DMS53 treated with DMSO at 0.1 percent for 48 hours (cell line): ENCODE results near the gene HDAC8.

Experiments
- DNase-seq: peaks from one replicate; lab custom pipeline; 2025; ENCODE audit not compliant: unreplicated experiment; lab: John Stamatoyannopoulos, UW

HDAC8 gene

DNA sequence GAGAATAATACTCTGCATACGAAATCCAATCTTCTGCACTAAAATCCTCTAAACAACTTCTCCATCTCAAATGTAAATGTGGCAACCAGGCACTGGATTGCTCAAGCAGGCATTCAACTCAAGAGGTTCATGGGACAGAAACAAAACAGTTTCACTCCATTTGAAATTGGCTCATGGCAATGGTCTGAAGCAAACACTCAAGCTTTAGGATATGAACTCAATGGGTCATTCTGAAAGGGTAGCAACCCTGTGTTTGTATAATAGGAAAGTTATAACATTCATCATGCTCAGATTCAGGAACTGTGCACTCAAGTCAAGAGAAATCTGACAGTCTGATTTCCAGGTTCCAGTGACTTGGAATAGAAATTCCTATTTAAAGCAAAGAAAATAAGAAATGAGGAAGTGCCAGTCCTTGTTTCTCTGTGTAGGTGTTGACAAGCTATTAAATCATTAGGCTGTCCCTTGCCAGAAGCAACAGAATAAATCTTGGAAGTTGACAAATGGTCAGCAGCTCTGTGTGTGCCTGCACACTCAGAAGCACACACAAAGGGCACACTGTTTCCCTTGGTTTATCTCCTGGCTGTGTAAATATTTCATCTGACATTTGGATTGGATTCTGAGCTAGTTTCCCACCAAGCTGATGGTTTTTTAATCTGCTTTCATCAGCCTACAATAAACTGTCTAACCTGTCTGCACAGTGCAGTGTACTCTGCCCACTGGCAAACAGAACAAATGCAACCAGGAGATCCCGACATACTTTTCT lies 191.0 kb downstream of the HDAC8 start:
- no peak for DNase-seq

DNA sequence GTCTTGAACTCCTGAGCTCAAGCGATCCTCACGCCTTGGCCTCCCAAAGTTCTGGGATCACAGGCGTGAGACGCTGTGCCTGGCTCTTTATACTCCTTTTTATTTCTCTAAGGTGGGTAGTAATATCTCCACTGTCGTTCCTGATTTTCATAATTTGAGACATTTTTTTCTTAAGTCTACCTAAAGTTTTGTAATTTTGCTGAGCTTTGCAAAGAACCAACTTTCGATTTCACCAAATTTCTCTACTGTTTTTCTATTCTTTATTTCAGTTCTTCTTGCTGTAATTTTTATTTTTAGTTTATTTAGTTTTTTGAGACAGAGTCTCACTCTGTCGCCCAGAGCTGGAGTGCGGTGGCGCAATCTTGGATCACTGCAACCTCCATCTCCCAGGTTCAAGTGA lies 196.5 kb downstream of the HDAC8 start:
- no peak for DNase-seq

DNA sequence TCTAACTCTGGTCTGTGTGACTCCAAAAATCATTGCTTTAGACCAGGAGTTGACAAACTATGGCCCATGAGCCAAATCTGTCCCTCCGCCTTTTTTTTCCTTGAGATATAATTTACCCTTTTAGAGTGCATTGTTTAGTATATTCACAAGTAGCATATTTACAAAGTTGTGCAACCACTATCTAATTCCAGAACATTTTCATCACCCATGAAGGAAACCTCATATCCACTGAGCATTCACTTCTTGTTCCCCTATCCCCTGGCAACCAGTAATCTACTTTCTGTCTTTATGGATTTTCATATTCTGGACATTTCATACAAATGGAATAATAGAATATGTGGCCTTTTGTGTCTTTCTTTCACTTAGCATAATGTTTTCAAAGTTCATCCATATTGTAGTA lies 199.5 kb downstream of the HDAC8 start:
- DNase-seq, result no peak

DNA sequence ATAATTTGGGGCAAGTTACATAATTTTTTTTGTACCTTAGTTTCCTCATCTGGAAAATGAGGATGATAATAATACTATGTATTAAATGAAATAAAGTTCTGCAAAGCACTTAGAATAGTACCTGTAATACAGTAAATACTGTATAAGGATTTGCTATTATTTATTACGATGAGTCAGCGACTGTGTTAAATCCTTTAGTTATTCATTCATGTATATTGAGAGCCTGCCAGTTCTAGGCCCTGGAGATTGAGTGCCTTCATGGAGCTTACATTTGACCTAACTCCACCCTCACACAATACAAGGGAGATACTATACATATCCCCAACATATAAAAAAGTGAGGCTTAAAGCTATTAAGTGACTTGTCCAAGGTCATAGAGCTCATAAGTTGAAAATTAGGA lies 199.9 kb downstream of the HDAC8 start:
- DNase-seq, result no peak

DNA sequence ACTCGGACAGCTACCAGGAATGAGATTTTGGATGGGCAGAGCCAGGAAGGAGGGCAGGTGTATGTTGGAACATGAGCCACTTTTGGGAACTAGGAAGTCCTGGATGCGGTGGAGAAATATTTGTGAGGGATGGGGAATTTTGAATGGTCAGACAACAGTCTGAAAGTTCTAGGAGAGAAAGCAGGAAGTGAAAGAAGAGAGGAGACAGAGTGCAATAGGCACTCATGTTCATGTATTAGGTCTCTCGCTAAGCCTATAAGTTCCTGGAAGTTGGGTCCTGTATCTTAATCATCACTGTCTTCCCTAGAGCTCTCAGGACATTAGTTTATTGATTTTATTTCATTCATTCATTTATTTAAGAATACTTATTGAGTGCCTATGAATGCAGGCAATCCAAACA lies 201.2 kb downstream of the HDAC8 start:
- DNase-seq, result no peak

DNA sequence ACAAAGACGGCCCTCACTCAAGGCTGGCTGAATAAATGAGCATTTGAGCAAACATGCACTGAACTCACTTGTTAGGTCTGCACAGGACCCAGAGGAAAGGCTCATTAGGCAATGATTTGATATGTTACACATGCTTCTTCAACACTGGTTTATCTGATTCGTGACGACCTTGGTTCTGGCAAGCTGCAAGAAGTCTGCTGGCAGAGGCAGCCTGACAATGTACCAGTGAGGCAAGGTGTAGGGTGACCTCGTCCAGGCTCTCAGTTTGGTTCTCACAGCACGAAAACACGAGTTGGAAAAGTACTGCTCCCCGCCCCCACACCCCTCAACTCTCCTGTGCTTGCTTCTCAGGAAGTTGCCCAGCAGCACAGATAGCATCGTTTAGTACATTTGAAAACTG lies 203.8 kb downstream of the HDAC8 start:
- no peak for DNase-seq

DNA sequence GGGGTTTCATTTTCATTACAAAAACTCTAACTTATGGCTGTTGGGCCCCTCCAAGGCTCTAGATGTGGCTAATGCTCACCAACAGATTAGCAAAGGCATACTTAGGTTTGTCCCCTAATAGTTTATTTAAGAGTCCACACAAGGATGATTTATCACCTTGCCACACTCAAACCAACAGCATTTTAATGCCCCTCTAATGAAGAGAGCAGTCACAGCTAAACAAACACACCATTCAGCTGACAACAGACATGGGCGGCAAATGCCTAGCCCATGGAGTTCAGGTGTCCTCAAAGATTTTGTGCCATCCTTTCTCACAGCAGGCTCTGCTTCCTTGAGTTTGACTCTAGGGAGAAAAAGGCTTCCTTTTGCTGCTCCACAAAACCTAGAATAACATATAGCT lies 205.1 kb downstream of the HDAC8 start:
- DNase-seq, result no peak

DNA sequence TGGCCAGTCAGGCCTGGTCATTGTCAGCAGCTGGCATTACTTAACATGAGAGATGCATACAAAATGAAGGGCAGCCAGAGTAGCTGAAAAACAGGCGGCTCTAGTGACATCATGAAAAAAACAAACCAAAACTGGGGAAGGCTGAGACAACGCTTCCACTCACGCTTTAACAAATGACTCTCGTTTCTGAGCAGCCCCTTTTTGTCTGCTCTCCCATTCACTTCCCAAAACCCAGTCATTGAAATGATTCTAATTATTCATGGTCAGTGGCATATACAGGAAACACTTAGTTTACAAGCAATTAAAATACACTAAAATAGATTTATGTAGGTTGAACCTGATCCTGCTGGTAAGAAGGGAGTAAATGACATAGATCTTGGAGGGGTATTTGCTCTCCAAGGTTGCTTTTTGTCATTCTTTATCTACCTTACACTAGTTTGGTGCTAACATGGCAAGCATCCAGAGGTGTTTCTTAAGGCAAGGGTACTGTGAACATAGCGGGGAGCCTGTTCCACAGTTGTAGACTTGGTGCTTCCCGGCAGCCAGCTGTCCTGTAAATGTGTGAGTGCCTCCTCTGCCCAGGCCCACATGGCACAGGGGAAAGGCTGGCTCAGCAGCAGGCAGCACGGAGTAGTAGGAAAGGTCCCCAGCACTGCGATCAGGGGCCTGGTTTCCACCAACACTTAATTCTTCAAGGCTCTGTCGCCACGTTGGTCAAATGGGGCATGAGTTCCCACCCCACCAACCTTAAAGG lies 205.8 kb downstream of the HDAC8 start:
- no peak for DNase-seq

DNA sequence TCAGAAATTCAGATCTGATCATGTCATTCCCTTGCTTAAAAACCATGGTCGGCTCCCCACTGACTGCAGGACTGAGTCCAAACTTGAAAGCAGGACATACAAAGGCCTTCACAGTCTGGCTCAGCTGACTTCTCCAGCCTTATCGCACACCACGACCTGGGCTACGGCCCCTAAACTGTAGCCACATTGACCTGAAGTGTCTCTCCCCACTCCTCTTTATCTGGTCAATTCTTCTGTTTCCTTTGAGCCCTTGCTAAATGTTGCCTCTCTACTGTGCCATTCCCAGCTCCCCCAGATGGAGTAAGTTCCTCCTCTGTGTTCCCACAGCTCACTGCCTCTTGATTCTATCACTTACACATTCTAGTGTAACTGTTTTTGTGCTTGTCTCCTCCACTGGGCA lies 206.5 kb downstream of the HDAC8 start:
- no peak for DNase-seq

DNA sequence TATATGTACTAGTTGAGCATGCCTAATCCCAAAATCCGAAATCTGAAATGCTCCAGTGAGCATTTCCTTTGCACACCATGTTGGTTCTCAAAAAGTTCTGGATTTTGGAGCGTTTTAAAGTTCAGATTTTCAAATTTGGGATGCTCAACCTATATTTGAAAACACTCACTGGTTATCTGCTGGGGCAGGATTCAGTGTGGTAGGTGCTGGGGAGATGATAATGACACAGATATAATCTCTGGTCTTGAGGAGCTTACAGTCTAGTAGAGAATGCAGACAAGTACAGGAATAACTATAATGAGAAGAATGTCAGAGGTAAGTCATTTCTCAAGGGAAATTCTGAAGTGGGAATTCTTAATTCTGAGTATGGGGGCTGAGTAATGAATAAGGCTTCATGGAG lies 207.5 kb downstream of the HDAC8 start:
- DNase-seq, result no peak

DNA sequence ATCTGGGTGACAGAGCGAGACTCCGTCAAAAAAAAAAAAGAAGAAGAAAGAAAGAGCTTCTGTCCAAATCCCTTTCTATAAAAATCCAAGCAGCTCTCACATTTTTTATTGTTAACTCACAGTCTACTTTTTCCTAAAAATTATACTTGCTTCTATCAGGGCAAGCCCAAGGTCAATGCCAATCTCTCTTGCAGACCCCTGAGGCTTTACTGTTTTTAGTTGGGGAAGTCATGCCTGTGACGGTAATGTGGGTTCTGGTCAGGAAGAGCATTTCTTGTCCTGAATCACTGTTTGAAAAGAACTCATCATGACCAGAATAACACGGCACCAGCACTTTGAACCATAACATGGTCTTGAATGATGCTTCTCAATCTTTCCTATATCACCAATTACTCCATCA lies 212.3 kb downstream of the HDAC8 start:
- DNase-seq, result no peak

DNA sequence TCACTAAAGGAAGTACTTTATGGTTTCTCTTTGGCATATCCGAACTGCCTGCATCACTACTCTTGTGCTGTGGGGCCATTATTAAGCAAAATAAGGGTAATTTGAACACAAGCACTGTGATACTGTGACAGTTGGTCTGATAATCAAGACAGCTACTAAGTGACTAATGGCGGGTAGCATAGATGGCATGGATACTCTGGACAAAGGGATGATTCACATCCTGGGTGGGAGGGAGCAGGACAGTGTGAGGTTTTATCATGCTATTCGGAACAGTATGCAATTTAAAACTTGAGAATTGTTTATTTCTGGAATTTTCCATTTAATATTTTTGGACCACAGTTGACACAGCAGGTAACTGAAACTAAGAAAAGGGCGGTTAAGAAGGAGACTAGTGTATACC lies 214.3 kb downstream of the HDAC8 start:
- DNase-seq, result no peak

DNA sequence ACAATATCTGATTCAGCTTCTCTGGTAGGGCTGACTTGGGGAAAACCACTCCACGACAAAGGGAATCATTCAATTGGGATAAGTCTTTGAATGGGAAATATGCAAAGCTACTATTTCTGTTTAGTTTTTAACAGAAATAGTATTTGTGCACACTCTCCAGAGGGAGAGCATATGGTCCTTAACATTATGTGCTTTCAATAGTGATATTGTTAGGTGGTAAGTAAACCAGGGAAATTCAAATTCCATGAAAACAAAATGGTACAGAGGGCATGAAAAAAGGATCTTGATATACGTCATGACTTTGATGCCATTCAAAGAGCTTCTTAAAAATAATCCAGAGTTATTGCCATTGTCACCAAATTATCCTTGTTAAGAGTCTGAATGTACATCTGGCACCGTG lies 219.9 kb downstream of the HDAC8 start:
- DNase-seq, result no peak

DNA sequence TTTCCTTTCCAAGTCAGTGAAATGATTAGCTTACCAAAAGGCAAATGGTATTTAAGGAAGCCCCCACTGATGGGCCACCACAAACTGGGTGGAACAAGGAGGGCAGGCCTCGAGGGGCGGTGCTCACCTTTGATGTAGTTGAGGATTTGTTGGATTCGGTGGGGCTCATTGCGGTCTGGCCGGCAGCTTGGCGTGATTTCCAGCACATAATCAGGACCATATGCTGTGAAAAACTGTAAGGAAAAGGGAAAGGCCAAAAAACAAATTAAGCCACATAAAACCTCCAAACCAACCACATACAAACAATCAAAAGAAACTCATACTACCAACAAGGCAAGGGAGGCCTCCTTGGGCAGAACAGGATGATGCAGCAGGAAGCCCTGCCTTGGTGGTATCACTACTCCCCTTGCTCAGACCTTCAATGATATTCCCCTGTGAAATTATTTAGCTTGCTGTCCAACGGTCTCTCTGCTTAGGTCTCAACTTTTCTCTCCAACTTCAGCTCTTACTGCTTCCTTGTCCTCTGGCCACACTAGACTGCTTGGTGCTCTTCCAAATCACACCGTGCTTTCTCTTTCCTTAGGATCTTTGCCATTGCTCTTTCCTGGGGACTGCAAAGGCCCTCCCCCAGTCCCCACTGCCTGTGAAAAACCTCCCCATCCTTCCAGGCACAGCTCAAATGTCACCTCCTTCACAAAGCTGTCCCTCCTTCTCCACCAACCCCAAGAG lies 220.9 kb downstream of the HDAC8 start:
- DNase-seq, result no peak

DNA sequence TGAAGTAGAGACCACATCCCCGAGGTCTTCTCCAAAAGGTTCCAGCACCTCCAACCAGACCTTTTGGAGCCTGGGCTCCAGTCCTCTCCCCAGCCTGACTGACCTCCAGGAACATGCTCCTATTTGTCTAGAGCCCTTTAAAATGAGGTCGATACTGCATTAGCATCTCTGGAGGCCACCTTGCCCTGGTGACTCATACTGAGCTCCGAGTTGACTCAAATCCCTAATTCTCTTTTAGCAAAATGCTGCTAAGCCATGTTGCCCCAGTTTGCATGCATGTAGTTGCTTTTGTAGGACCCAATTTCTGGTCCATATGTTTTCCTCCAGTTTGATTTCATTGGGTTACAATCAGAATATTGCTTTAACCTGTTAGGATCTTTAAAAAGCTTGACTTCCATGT lies 223.5 kb downstream of the HDAC8 start:
- no peak for DNase-seq

DNA sequence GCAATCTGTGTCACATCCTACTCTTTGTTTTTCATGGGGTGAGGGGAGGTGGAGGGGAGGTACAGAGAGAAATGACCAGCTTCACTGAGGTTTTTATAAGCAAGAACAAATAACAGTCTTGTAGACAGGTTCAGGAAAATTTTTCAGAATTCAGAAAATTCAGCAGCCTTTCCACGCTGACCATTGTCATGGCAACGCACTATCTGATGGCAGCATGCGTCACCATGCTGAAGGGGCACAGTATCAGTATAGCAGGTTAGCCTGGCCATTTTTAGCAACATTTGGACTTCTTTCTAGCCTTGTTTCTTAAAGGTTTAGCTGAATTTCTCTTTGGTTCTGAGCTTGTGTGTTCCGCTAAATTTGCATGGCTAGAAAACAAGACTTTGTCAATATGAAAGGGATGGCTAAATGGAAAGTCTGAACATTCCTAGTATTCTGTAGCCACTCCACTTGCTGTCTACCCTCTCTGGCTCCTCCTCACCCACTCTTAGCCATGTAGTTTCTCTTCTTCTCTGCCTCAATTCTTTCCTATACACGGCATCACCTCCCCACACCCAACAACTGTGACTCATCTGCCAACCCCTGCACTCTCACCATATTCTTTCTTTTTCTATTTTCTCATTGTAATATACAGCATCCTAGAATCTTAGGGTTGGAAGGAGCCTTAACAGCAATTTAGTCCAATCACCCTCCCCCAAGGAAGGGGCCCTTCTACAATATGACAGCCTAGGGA lies 224.2 kb downstream of the HDAC8 start:
- no peak for DNase-seq

DNA sequence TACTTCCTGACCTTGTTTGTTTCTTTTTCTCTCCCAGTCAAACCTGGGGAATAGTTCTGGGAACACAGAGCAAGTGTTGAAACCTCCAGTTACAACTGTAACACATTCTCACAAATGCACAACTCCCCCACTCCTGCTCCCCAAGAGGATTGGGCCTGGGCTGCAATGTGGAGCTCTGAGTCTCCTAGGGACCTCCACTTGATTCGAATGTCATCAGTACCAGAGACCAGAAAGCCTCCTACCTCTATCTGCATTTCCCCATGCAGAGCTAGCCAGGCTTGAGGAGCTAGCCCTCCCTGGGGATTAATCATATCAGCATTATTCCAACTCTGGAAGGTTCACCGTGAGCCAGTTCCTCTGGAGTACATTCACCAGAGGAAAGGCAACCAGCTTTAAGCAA lies 225.3 kb downstream of the HDAC8 start:
- DNase-seq, result no peak

DNA sequence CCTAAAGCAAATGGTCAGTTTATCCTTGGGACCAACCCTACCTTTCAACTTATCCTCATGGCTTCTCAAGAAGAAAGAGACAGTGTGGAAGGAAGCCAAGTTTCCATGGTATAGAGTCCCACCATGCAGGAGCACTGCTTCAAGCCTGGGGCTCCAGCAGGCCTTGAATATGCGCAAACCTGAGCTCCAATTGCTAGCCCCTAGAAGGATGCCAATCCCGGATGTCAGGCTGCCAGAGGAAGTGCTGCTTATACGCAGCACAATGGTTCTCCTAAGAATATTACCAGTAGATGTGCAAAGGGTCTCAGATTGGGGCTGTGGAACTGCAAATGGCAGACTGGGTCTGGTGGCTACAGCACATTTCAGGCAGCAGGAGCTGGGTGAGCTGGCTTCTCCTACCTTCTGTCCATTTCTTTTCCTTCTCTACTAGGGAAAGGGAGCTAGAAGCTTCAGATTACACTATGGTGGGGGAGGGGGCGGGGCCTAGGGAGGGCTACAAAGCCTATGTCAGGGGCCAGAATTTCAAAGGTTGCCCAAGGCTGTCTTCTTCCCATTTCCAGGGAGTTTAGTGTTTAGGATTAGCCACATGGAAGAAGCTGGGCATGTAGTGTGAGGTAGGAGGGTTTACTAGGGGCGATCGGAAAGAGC lies 226.2 kb downstream of the HDAC8 start:
- DNase-seq, result no peak

DNA sequence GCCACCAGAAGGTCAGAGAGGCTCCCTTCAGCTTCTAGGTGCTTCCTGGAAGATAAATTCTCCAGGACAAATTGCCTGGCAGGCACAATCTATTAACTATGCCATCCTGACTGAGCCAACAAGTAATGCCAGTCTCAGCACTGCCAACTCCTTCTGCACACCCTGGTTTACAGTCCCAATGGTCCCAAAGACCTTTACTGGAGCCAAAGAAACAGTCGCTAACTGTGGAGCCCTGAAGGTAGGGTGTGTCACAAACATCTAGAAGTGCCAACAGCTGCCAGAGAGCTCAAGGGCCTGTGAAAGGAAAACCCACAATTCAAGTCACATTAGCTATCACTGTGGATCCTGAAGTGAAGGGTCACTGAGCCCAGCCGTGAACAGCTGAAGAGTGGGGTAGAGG lies 232.0 kb downstream of the HDAC8 start:
- DNase-seq, result no peak

DNA sequence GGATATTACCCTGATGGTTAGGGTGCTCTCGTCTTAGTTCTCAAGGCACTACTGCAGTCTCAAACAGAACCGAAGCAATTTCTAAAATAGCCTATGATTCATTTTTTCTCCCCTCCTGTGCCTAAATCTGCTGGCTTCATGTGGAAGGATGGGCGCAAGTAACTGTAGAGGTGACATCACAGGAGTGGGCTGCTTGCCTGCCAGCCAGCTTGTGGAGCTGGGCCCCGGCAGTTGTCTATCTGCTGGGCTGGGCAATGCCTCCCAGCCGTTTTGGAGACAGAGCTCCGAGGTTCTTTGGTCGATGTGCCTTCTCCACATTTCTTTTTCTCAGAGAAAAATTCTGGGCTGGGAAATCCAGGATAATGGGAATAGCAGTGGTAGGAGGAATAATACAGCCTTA lies 232.6 kb downstream of the HDAC8 start:
- no peak for DNase-seq

DNA sequence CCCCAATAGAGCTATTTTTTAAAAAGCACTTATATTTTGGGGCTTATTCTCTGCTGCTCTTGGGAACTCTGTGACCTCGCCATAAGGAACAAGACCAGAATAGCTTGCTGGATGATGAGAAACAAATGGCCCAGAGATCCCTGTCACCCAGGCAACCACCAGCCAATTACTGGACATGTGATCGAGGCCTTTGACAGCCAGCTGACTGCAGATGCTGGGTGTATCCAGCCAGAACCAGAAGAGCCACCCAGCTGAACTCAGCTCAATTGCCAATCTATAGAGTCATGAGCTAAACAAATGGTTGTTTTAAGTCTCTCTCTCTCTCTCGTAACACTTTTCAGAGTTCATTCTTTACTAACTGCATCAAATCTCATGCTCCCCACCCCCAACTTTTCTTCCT lies 242.5 kb downstream of the HDAC8 start:
- DNase-seq, result no peak
